ENCODE data around the gene ADAMTS10.

The ADAMTS10 gene

GRCh38 chr19:8531470-8531869 is 79.0 kb downstream of the ADAMTS10 start:
- TF ChIP-seq CTCF (IDR thresholded peaks at IDR 0.05): no peak
- no peak overlapping the region for H3K4me3 ChIP-seq (ENCODE audit: low read depth in 1 of 2, low read length in 1 of 2)
- peak overlapping the region; percentile 38 for H3K27ac ChIP-seq
- H3K9me3 ChIP-seq: peaks cover 26% of the 10 kb centered on the region
- no peaks in the 10 kb centered on the region for H3K27me3 ChIP-seq
- peaks cover 100% of the 10 kb centered on the region for H3K36me3 ChIP-seq
- H3K4me1 ChIP-seq (ENCODE audit: control insufficient read depth in 1 of 2, insufficient read depth in 1 of 2, low read depth in 1 of 2, low read length in 1 of 2): no peaks in the 10 kb centered on the region

Data from neutrophil (primary cell).